ENCODE results near the gene FCER1A.

The FCER1A gene

DNA sequence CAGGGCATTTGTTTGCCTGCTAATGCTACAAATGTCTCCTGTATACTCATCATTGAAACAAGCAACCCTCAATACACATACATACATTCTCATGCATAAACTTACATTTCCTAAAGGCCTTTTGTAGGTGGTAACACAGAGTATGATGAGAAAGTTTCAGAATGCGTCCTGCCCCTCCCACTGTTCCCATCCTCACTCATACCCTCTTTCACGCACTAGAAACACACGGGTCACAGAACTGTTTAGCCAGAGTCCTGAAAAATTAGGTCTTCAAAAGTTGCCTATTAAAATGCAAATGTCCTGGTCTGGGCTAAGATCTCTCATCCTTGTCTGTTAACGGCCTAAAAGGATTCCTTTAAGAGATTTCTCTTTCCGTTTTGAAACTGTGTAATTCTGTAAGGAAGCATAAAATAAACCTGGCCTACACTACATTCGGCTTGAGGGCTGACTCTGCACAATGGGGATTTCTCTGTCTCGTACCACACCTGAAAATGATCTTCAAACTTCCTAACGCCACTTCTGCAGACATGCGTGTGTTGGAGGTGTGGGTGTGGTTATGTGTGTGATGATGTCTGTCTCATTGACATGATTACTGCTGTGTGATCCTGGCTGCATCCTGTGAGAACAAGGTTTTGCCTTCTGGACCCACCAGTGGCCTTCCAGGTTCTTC lies 5.3 kb upstream of the FCER1A start:
- no peaks in the 10 kb centered on the region for H3K4me1 ChIP-seq (ENCODE audit: control insufficient read depth in 2 of 2, insufficient read depth in 2 of 2, low read length in 2 of 2)

DNA sequence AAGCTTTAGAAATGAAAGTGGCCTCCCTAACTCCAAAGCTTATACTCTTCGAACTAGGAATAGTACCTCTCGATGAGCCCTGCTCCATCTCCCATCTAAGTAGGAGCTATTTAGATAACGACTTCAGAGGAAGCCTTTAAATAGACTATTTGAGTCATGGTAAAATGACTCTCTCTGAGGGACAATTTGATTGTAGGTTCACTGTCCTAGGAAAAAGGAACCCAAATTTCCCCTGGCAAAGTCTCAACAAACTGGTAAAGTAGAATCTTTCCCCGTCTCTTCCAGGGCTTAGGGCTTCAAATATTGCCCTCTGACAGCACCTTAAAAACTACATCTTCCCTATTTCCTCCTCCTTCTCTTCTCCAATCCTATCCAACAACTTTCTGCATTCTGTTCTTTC lies 2.0 kb upstream of the FCER1A start:
- H3K9ac ChIP-seq (ENCODE audit: low read depth in 1 of 2, low read length in 2 of 2), result no peak overlapping the region
- no peaks in the 10 kb centered on the region for H3K27me3 ChIP-seq (ENCODE audit: control insufficient read depth in 2 of 2, insufficient read depth in 2 of 2, low read length in 2 of 2)
- H3K4me3 ChIP-seq (ENCODE audit: low read length in 2 of 2), result no peak overlapping the region
- no peaks in the 10 kb centered on the region for H3K36me3 ChIP-seq (ENCODE audit: control insufficient read depth in 2 of 2, insufficient read depth in 2 of 2, low read length in 2 of 2)
- no peak overlapping the region for H3K27ac ChIP-seq (ENCODE audit: low read depth in 2 of 2, low read length in 2 of 2)
- no peaks in the 10 kb centered on the region for H3K4me1 ChIP-seq (ENCODE audit: control insufficient read depth in 2 of 2, insufficient read depth in 2 of 2, low read length in 2 of 2)
- H3K9me3 ChIP-seq (ENCODE audit: control insufficient read depth in 2 of 2, low read length in 2 of 2), result no peaks in the 10 kb centered on the region

More for the DNA sequence above, 5.3 kb upstream of the FCER1A start:
- no peaks in the 10 kb centered on the region for H3K27me3 ChIP-seq (ENCODE audit: control insufficient read depth in 2 of 2, insufficient read depth in 2 of 2, low read length in 2 of 2)
- no peak overlapping the region for H3K4me3 ChIP-seq (ENCODE audit: low read length in 2 of 2)
- H3K36me3 ChIP-seq (ENCODE audit: control insufficient read depth in 2 of 2, insufficient read depth in 2 of 2, low read length in 2 of 2), result no peaks in the 10 kb centered on the region
- H3K27ac ChIP-seq (ENCODE audit: low read depth in 2 of 2, low read length in 2 of 2), result no peak overlapping the region
- H3K9ac ChIP-seq (ENCODE audit: low read depth in 1 of 2, low read length in 2 of 2), result no peak overlapping the region
- H3K9me3 ChIP-seq (ENCODE audit: control insufficient read depth in 2 of 2, low read length in 2 of 2), result no peaks in the 10 kb centered on the region

DNA sequence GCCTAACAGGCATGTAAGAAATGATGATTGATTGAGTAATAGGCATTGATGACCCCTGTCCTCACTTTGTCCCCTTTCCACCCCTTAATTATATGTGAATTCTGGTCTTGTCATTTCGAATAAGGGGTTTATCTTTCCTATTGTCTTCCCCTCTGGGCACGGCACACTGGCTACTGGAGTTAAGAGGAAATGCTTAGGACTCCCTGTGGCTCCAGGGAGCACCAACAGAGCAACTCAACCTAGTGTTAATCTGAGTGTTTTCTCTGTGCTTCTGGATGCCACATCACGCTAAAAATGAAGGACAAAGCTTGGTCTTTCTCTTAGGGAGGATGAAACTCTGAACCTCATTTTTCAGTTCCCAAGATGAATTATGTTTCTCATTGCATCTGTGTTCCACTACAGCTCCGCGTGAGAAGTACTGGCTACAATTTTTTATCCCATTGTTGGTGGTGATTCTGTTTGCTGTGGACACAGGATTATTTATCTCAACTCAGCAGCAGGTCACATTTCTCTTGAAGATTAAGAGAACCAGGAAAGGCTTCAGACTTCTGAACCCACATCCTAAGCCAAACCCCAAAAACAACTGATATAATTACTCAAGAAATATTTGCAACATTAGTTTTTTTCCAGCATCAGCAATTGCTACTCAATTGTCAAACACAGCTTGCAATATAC lies 5.3 kb downstream of the FCER1A start:
- no peaks in the 10 kb centered on the region for H3K4me1 ChIP-seq (ENCODE audit: control insufficient read depth in 2 of 2, insufficient read depth in 2 of 2, low read length in 2 of 2)
- H3K27me3 ChIP-seq (ENCODE audit: control insufficient read depth in 2 of 2, insufficient read depth in 2 of 2, low read length in 2 of 2), result no peaks in the 10 kb centered on the region
- H3K27ac ChIP-seq (ENCODE audit: low read depth in 2 of 2, low read length in 2 of 2), result no peak overlapping the region
- H3K9me3 ChIP-seq (ENCODE audit: control insufficient read depth in 2 of 2, low read length in 2 of 2), result no peaks in the 10 kb centered on the region
- H3K36me3 ChIP-seq (ENCODE audit: control insufficient read depth in 2 of 2, insufficient read depth in 2 of 2, low read length in 2 of 2), result no peaks in the 10 kb centered on the region
- no peak overlapping the region for H3K9ac ChIP-seq (ENCODE audit: low read depth in 1 of 2, low read length in 2 of 2)
- no peak overlapping the region for H3K4me3 ChIP-seq (ENCODE audit: low read length in 2 of 2)

DNA sequence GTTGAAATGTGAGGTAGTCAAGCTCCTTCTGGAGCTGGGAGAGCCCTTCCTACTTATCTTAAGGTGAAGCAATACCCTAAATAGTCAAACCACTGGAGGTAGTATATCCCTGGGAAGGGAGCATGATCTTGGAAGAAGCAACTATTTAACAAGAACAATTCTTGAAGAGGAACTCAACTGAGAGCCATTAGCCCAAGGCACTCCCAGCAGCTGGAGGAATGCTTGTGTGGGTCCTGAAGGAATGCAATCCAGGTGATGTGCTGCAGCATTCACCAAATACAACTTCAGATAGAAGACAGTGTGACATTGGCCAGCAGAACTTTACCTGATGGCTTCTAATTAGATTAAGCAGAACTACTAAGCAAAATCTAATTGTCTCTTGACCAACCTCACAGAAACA lies 9.5 kb downstream of the FCER1A start:
- Histone ChIP-seq H3K36me3 (ENCODE audit: control insufficient read depth in 2 of 2, insufficient read depth in 2 of 2, low read length in 2 of 2) (no peaks in the 10 kb centered on the region), H3K4me3 (ENCODE audit: low read length in 2 of 2) (no peak overlapping the region), H3K9me3 (ENCODE audit: control insufficient read depth in 2 of 2, low read length in 2 of 2) (no peaks in the 10 kb centered on the region), H3K9ac (ENCODE audit: low read depth in 1 of 2, low read length in 2 of 2) (no peak overlapping the region), H3K27me3 (ENCODE audit: control insufficient read depth in 2 of 2, insufficient read depth in 2 of 2, low read length in 2 of 2) (no peaks in the 10 kb centered on the region), H3K4me1 (ENCODE audit: control insufficient read depth in 2 of 2, insufficient read depth in 2 of 2, low read length in 2 of 2) (no peaks in the 10 kb centered on the region), H3K27ac (ENCODE audit: low read depth in 2 of 2, low read length in 2 of 2) (no peak overlapping the region)

DNA sequence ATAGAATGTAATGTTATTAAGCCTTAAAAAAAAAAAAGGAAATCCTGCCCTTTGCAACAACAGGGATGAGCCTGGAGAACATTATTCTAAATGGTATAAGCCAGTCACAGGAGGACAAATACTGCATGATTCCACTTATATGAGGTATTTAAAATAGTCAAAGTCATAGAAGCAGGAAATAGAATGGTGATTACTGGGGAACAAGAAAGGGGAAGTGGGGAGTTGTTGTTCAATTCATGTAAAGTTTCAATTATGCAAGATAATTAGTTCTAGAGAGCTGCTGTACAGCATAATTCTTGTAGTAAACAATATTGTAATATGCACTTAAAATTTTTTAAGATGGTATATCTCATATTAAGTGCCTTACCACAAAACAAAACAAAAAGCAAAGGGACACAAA lies 13.2 kb downstream of the FCER1A start:
- Histone ChIP-seq H3K36me3 (ENCODE audit: control insufficient read depth in 2 of 2, insufficient read depth in 2 of 2, low read length in 2 of 2) (no peaks in the 10 kb centered on the region), H3K27me3 (ENCODE audit: control insufficient read depth in 2 of 2, insufficient read depth in 2 of 2, low read length in 2 of 2) (no peaks in the 10 kb centered on the region), H3K27ac (ENCODE audit: low read depth in 2 of 2, low read length in 2 of 2) (no peak overlapping the region)

DNA sequence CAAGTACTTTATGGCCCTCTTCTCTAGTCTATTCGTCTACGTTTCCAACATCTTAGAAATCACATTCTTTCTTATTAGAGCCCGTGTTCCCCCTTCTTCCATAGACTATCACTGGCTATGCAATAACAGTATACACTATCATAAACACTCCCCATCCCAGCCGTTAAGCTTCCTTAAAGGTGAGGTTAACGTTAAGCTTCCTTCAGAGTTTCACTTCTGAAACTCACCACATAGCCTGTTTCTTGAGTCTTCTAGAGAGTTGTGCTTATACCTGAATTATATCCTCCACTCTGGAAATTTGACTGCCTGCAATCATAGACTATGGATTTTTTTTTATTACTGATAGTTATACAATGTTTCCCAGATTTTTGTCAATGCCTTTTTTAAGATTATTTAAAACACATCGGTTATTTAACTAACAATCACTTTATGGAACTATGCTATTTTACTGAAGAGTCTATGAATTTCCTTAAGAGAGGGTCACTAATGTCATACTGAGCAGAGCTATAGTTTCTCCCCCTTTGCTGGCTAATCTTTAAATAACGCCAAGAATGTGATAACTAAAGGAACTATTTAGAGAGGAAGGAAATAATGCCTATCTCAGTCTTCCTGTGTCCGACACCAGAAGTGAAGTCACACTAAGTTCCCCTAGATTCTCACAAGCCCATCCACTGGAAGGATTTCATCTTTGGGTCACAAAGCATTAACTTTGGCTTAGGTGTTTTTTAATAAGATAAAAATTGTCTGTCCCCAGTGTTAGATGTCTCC lies 16.8 kb downstream of the FCER1A start:
- no peak overlapping the region for H3K27ac ChIP-seq (ENCODE audit: low read depth in 2 of 2, low read length in 2 of 2)
- H3K9me3 ChIP-seq (ENCODE audit: control insufficient read depth in 2 of 2, low read length in 2 of 2), result no peaks in the 10 kb centered on the region
- H3K27me3 ChIP-seq (ENCODE audit: control insufficient read depth in 2 of 2, insufficient read depth in 2 of 2, low read length in 2 of 2), result no peaks in the 10 kb centered on the region
- H3K36me3 ChIP-seq (ENCODE audit: control insufficient read depth in 2 of 2, insufficient read depth in 2 of 2, low read length in 2 of 2), result no peaks in the 10 kb centered on the region
- no peaks in the 10 kb centered on the region for H3K4me1 ChIP-seq (ENCODE audit: control insufficient read depth in 2 of 2, insufficient read depth in 2 of 2, low read length in 2 of 2)
- no peak overlapping the region for H3K4me3 ChIP-seq (ENCODE audit: low read length in 2 of 2)
- H3K9ac ChIP-seq (ENCODE audit: low read depth in 1 of 2, low read length in 2 of 2), result no peak overlapping the region

More for the DNA sequence above, 13.2 kb downstream of the FCER1A start:
- Histone ChIP-seq H3K4me1 (ENCODE audit: control insufficient read depth in 2 of 2, insufficient read depth in 2 of 2, low read length in 2 of 2) (no peaks in the 10 kb centered on the region), H3K9me3 (ENCODE audit: control insufficient read depth in 2 of 2, low read length in 2 of 2) (no peaks in the 10 kb centered on the region), H3K4me3 (ENCODE audit: low read length in 2 of 2) (no peak overlapping the region), H3K9ac (ENCODE audit: low read depth in 1 of 2, low read length in 2 of 2) (no peak overlapping the region)

DNA sequence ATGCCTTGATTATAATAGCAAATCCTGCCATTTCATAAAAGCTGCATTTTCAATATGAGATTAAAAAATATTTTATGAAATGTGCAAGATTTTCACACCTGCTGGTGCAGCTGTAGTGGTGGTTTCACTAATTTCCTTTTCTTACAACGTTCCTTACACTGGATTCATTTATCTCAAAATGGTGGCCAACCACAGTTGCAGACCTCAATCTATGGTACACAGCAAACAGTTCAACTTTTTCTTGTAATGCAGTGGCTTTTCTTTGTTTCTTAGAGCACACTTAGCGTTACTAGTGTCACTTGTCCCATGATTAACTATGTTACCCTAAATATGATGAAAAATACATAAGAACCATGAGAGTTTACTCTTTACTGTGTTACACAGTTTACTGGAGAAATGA lies 32.7 kb downstream of the FCER1A start:
- Histone ChIP-seq H3K36me3 (ENCODE audit: control insufficient read depth in 2 of 2, insufficient read depth in 2 of 2, low read length in 2 of 2) (no peaks in the 10 kb centered on the region), H3K27me3 (ENCODE audit: control insufficient read depth in 2 of 2, insufficient read depth in 2 of 2, low read length in 2 of 2) (no peaks in the 10 kb centered on the region), H3K4me1 (ENCODE audit: control insufficient read depth in 2 of 2, insufficient read depth in 2 of 2, low read length in 2 of 2) (no peaks in the 10 kb centered on the region), H3K9me3 (ENCODE audit: control insufficient read depth in 2 of 2, low read length in 2 of 2) (no peaks in the 10 kb centered on the region), H3K4me3 (ENCODE audit: low read length in 2 of 2) (no peak overlapping the region), H3K27ac (ENCODE audit: low read depth in 2 of 2, low read length in 2 of 2) (no peak overlapping the region), H3K9ac (ENCODE audit: low read depth in 1 of 2, low read length in 2 of 2) (no peak overlapping the region)

DNA sequence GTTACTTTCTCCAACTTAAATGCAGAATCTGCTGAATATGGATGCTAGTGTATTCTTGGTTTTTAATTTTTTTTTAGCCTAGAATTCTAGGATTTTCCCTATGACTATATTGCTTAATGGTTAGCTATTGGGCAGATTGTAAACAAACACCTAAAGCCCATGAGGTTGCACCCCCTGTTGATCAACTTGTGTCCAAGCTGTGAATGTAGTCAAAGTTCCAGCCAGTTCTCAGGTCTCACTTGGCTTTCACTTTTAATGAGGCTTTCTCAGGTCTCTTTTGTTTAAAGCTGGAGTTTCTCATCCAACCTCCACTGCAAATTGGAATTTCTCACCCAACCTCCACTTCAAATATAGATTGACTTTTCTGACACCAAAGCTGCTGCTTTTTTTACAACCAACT lies 35.9 kb downstream of the FCER1A start:
- H3K27ac ChIP-seq (ENCODE audit: low read depth in 2 of 2, low read length in 2 of 2), result no peak overlapping the region
- H3K36me3 ChIP-seq (ENCODE audit: control insufficient read depth in 2 of 2, insufficient read depth in 2 of 2, low read length in 2 of 2), result no peaks in the 10 kb centered on the region
- no peaks in the 10 kb centered on the region for H3K4me1 ChIP-seq (ENCODE audit: control insufficient read depth in 2 of 2, insufficient read depth in 2 of 2, low read length in 2 of 2)
- H3K4me3 ChIP-seq (ENCODE audit: low read length in 2 of 2), result no peak overlapping the region
- H3K27me3 ChIP-seq (ENCODE audit: control insufficient read depth in 2 of 2, insufficient read depth in 2 of 2, low read length in 2 of 2), result no peaks in the 10 kb centered on the region
- no peaks in the 10 kb centered on the region for H3K9me3 ChIP-seq (ENCODE audit: control insufficient read depth in 2 of 2, low read length in 2 of 2)
- no peak overlapping the region for H3K9ac ChIP-seq (ENCODE audit: low read depth in 1 of 2, low read length in 2 of 2)

DNA sequence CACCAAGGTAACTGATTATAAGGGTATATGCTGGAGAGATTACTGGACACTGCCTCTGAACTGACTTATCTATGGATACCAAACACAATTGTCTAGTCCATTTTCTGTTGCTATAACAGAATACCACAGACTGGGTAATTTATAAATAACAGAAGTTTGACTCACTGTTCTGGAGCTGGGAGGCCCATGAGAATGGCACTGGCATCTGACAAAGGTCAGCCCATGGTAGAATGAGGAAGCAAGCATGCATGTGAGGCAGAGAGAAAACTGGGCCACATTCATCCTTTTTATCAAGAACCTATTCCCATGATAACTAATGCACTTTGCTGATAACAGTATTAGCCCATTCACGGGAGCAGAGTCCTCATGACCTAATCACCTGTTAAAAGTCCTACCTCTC lies 37.4 kb downstream of the FCER1A start:
- Histone ChIP-seq H3K27me3 (ENCODE audit: control insufficient read depth in 2 of 2, insufficient read depth in 2 of 2, low read length in 2 of 2) (no peaks in the 10 kb centered on the region), H3K27ac (ENCODE audit: low read depth in 2 of 2, low read length in 2 of 2) (no peak overlapping the region), H3K9ac (ENCODE audit: low read depth in 1 of 2, low read length in 2 of 2) (no peak overlapping the region), H3K4me1 (ENCODE audit: control insufficient read depth in 2 of 2, insufficient read depth in 2 of 2, low read length in 2 of 2) (no peaks in the 10 kb centered on the region), H3K4me3 (ENCODE audit: low read length in 2 of 2) (no peak overlapping the region), H3K36me3 (ENCODE audit: control insufficient read depth in 2 of 2, insufficient read depth in 2 of 2, low read length in 2 of 2) (no peaks in the 10 kb centered on the region), H3K9me3 (ENCODE audit: control insufficient read depth in 2 of 2, low read length in 2 of 2) (no peaks in the 10 kb centered on the region)

DNA sequence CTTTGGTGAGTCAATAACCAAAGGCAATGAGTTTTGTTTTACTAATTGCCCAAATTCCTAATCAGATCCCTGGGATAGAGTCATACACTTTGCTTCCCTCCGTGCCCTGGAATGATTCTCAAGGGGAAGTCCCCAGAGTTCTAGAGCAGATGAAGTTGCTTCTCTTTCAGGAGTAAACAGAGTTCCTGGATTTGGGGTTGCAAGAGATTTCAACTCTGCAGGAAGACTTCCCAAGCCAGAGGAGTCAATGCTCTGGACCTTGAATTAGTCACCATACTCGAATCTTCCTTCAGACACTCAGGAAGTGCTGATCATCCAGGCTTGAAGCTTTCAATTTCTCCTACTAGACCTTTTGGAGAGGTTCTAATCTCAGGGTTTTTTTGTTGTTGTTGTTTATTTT lies 39.6 kb downstream of the FCER1A start:
- no peaks in the 10 kb centered on the region for H3K4me1 ChIP-seq (ENCODE audit: control insufficient read depth in 2 of 2, insufficient read depth in 2 of 2, low read length in 2 of 2)

More for the DNA sequence above, 39.6 kb downstream of the FCER1A start:
- H3K27ac ChIP-seq (ENCODE audit: low read depth in 2 of 2, low read length in 2 of 2), result no peak overlapping the region
- H3K9me3 ChIP-seq (ENCODE audit: control insufficient read depth in 2 of 2, low read length in 2 of 2), result no peaks in the 10 kb centered on the region
- no peaks in the 10 kb centered on the region for H3K27me3 ChIP-seq (ENCODE audit: control insufficient read depth in 2 of 2, insufficient read depth in 2 of 2, low read length in 2 of 2)
- H3K9ac ChIP-seq (ENCODE audit: low read depth in 1 of 2, low read length in 2 of 2), result no peak overlapping the region
- H3K4me3 ChIP-seq (ENCODE audit: low read length in 2 of 2), result no peak overlapping the region
- no peaks in the 10 kb centered on the region for H3K36me3 ChIP-seq (ENCODE audit: control insufficient read depth in 2 of 2, insufficient read depth in 2 of 2, low read length in 2 of 2)

All from mucosa of rectum (tissue), 2 donors.